H1 (cell line): ENCODE results near the gene LRRK1. TPM values are rescaled to one million over a fixed set of nuclear protein-coding genes. Genes with fewer than 3 reads are reported as not detected.
A peak's percentile ranks its signal among the peaks of the same experiment; 100 is the strongest.

Source experiments
- CTCF ChIA-PET: fragments of 300-600 bp; sonication (Branson Sonifier 250); formaldehyde crosslinking; loops from one replicate; lab custom pipeline; 2021; ENCODE audit not compliant: partially characterized antibody; lab: Charles Lee
- POLR2A ChIA-PET: fragments of 300-600 bp; sonication (Branson Sonifier 250); formaldehyde crosslinking; loops from one replicate; lab custom pipeline; 2021; ENCODE audit warnings: inconsistent platforms; ENCODE audit not compliant: partially characterized antibody; lab: Charles Lee
- DNase-seq, 2 experiments: peaks; one replicate each; pipeline versions ENCODE4 v3.0.0 to v3.0.0-alpha.2; 2010 to 2022; ENCODE audit warnings: low spot score in 2 of 2, low read depth in 1 of 2, mixed read lengths in 1 of 2
- FAIRE-seq: peaks from 2 replicates; lab custom pipeline; 2011; peaks lifted over from hg19 to GRCh38; lab: Jason Lieb, UNC
- H2AFZ ChIP-seq: 2 replicates; pipeline ENCODE4 v1.8.1; 2012; ENCODE audit warnings: low read length, inconsistent platforms
- H2AK5ac ChIP-seq: 2 replicates; pipeline ENCODE4 v1.6.1; 2013; ENCODE audit warnings: low read depth, low read length
- H2BK120ac ChIP-seq: replicated peaks from 2 replicates; pipeline ENCODE3; 2013; ENCODE audit warnings: low read depth, low read length, inconsistent platforms
- H2BK12ac ChIP-seq: 2 replicates; pipeline ENCODE4 v1.6.1; 2013; ENCODE audit warnings: low read depth, low read length
- H2BK15ac ChIP-seq: 2 replicates; pipeline ENCODE4 v1.6.1; 2013; ENCODE audit warnings: low read length
- H2BK20ac ChIP-seq: 2 replicates; pipeline ENCODE4 v1.6.1; 2013; ENCODE audit warnings: low read length
- H2BK5ac ChIP-seq: 2 replicates; pipeline ENCODE4 v1.6.1; 2013; ENCODE audit warnings: low read depth, low read length
- H3K14ac ChIP-seq: 2 replicates; pipeline ENCODE4 v1.6.1; 2013; ENCODE audit warnings: inconsistent platforms; ENCODE audit not compliant: insufficient read length
- H3K18ac ChIP-seq: 2 replicates; pipeline ENCODE4 v1.6.1; 2013; ENCODE audit warnings: low read length; ENCODE audit errors: extremely low read depth
- H3K23ac ChIP-seq: 2 replicates; pipeline ENCODE4 v1.6.1; 2013; ENCODE audit warnings: inconsistent platforms; ENCODE audit not compliant: insufficient read length
- H3K23me2 ChIP-seq: 2 replicates; pipeline ENCODE4 v1.6.1; 2013; ENCODE audit warnings: low read depth, low read length
- H3K27ac ChIP-seq: 2 replicates; pipeline ENCODE4 v1.6.1; 2011; ENCODE audit warnings: low read depth, low read length, inconsistent platforms
- H3K27me3 ChIP-seq, 4 experiments: replicated peaks in 1 of 4; 1 replicate in 1 of 4; 2 replicates in 3 of 4; pipeline versions ENCODE4 v1.6.1 to v1.8.1; 2011 to 2013; ENCODE audit warnings: low read length in 3 of 4, mild to moderate bottlenecking in 3 of 4, inconsistent platforms in 2 of 4, mixed read lengths in 2 of 4, moderate library complexity in 1 of 4; ENCODE audit not compliant: control insufficient read depth in 3 of 4, insufficient read depth in 3 of 4; ENCODE audit errors: extremely low read depth in 1 of 4
- H3K36me3 ChIP-seq, 4 experiments: 2 replicates each; pipeline versions ENCODE4 v1.6.1 to v1.8.1; 2011 to 2013; ENCODE audit warnings: mild to moderate bottlenecking in 4 of 4, low read length in 3 of 4, moderate library complexity in 2 of 4, control low read depth in 1 of 4, inconsistent platforms in 1 of 4; ENCODE audit not compliant: insufficient read depth in 4 of 4, control insufficient read depth in 2 of 4
- H3K4ac ChIP-seq: replicated peaks from 2 replicates; pipeline ENCODE3; 2013; ENCODE audit warnings: low read length, low read depth, mixed read lengths, inconsistent platforms; ENCODE audit not compliant: insufficient read length
- H3K4me1 ChIP-seq, 4 experiments: replicated peaks in 1 of 4; 1 replicate in 1 of 4; 2 replicates in 3 of 4; pipeline versions ENCODE4 v1.6.1 to v1.8.1; 2011 to 2013; ENCODE audit warnings: low read length in 3 of 4, inconsistent platforms in 2 of 4, mixed read lengths in 1 of 4; ENCODE audit not compliant: insufficient read depth in 4 of 4, control insufficient read depth in 3 of 4
- H3K4me2 ChIP-seq, 2 experiments: 2 replicates each; pipeline versions ENCODE4 v1.6.1 to v1.8.1; 2011 to 2013; ENCODE audit warnings: low read depth in 2 of 2, low read length in 2 of 2, control low read depth in 1 of 2, inconsistent platforms in 1 of 2, mild to moderate bottlenecking in 1 of 2; ENCODE audit not compliant: insufficient read depth in 1 of 2
- H3K4me3 ChIP-seq, 4 experiments: fragments of 200-600, 300-600 bp in 1 of 4; sonication (generic), shearing (Covaris generic), sonication (Bioruptor Twin) in 1 of 4; 2 replicates each; pipeline versions ENCODE4 v1.5.1 to v1.8.1; 2011 to 2016; ENCODE audit warnings: low read length in 4 of 4, low read depth in 3 of 4, control low read depth in 2 of 4, inconsistent platforms in 2 of 4, mild to moderate bottlenecking in 2 of 4, mixed read lengths in 1 of 4, moderate library complexity in 1 of 4; ENCODE audit not compliant: insufficient read depth in 2 of 4; ENCODE audit errors: extremely low read depth in 1 of 4
- H3K56ac ChIP-seq: replicated peaks from 2 replicates; pipeline ENCODE3; 2013; ENCODE audit warnings: low read depth, mild to moderate bottlenecking, mixed read lengths, low read length, inconsistent platforms; ENCODE audit not compliant: insufficient read length
- H3K79me1 ChIP-seq: 2 replicates; pipeline ENCODE4 v1.6.1; 2013; ENCODE audit warnings: low read depth, low read length, control low read depth
- H3K79me2 ChIP-seq, 2 experiments: 2 replicates each; pipeline versions ENCODE4 v1.6.1 to v1.8.1; 2012 to 2013; ENCODE audit warnings: low read length in 2 of 2, mild to moderate bottlenecking in 2 of 2, inconsistent platforms in 1 of 2; ENCODE audit not compliant: insufficient read depth in 2 of 2, control insufficient read depth in 1 of 2
- H3K9ac ChIP-seq, 4 experiments: replicated peaks in 1 of 4; 1 replicate in 1 of 4; 2 replicates in 3 of 4; pipeline versions ENCODE4 v1.6.1 to v1.8.1; 2011 to 2013; ENCODE audit warnings: low read depth in 3 of 4, low read length in 3 of 4, control low read depth in 2 of 4, mild to moderate bottlenecking in 2 of 4, moderate library complexity in 2 of 4, inconsistent platforms in 1 of 4; ENCODE audit errors: extremely low read depth in 1 of 4
- H3K9me3 ChIP-seq, 2 experiments: 2 replicates each; pipeline versions ENCODE4 v1.6.1 to v1.8.1; 2012 to 2013; ENCODE audit warnings: mild to moderate bottlenecking in 2 of 2, moderate library complexity in 2 of 2, control low read depth in 1 of 2, inconsistent platforms in 1 of 2, low read depth in 1 of 2, low read length in 1 of 2, mixed read lengths in 1 of 2; ENCODE audit not compliant: insufficient read depth in 2 of 2
- H4K20me1 ChIP-seq, 2 experiments: replicated peaks in 1 of 2; 2 replicates each; pipeline versions ENCODE3 to v1.8.1; 2011 to 2013; ENCODE audit warnings: inconsistent platforms in 2 of 2, low read length in 2 of 2, mild to moderate bottlenecking in 1 of 2; ENCODE audit not compliant: insufficient read depth in 2 of 2, control insufficient read depth in 1 of 2
- H4K5ac ChIP-seq: 2 replicates; pipeline ENCODE4 v1.6.1; 2013; ENCODE audit warnings: low read length, low read depth, mixed read lengths, inconsistent platforms; ENCODE audit not compliant: insufficient read length
- H4K8ac ChIP-seq: 2 replicates; pipeline ENCODE4 v1.8.0; 2013; ENCODE audit warnings: mild to moderate bottlenecking, moderate library complexity, low read length, inconsistent platforms; ENCODE audit not compliant: insufficient read depth; ENCODE audit errors: extremely low read depth
- H4K91ac ChIP-seq: replicated peaks from 2 replicates; pipeline ENCODE3; 2013; ENCODE audit warnings: low read length, mixed read lengths, inconsistent platforms; ENCODE audit not compliant: insufficient read length
- TAF1 ChIP-seq: IDR thresholded peaks from 2 replicates; pipeline ENCODE4 v1.6.1; 2011; ENCODE audit warnings: mild to moderate bottlenecking, low read depth, low read length
- TBP ChIP-seq: IDR thresholded peaks from 2 replicates; pipeline ENCODE4 v1.6.1; 2011; ENCODE audit warnings: low read depth, low read length, improper control_type of control experiment
- WGBS, 2 experiments: shearing (Covaris generic) in 1 of 2; methylation state at CpG; one replicate each; pipeline versions ENCODE4 v1.1.6 to v1.1.7; 2013 to 2015; ENCODE audit warnings: low lambda C conversion rate in 2 of 2, mixed read lengths in 2 of 2, inconsistent platforms in 1 of 2, low coverage in 1 of 2, missing lambda C conversion rate in 1 of 2; ENCODE audit not compliant: insufficient replicate concordance in 2 of 2, insufficient coverage in 1 of 2, insufficient read length in 1 of 2; ENCODE audit errors: extremely low coverage in 1 of 2, missing lambda C conversion rate in 1 of 2; 5-methylcytosine and 5-hydroxymethylcytosine counted together
- polyA plus RNA-seq, 7 experiments: library from polyadenylated mRNA; depleted of rRNA in 3 of 7; stranded (reverse) in 5 of 7; unstranded in 2 of 7; fragments of >200 nt in 5 of 7; fragments of 200-250 nt in 2 of 7; gene quantifications; 1 replicate in 5 of 7; 2 replicates in 1 of 7; 4 replicates in 1 of 7; pipeline versions ENCODE4 v1.2.1 to v1.2.3, GENCODE V29; 2011 to 2013; ENCODE audit warnings: missing spikeins in 2 of 7, mixed read lengths in 2 of 7
- total RNA-seq: library from RNA; stranded (reverse); fragmentation: NEBNext Ultra II Directional; extraction: Animal tissue kit (Norgen Biotek cat#: 25700); gene quantifications from 2 replicates; pipeline ENCODE4 v1.2.1, GENCODE V29; 2021

Gene LRRK1
- total and polyA plus RNA-seq, 2 of the 8 experiments (the other 6 are each of a cell fraction or from before 2014, with no cell fraction given), result 1.2 to 3.6 TPM

GRCh38 chr15:100932676-100933348 is 13.7 kb downstream of the LRRK1 start:
- no peaks in the 10 kb centered on the region for H3K9me3 ChIP-seq
- WGBS, 2 experiments, result 62% methylated on average over 7 of the region's 7 CpGs; no CpG with 5 or more reads in 1 of the 2 experiments
- no peak overlapping the region for H2BK15ac ChIP-seq
- no peaks in the 10 kb centered on the region for H3K23me2 ChIP-seq
- H4K20me1 ChIP-seq, result no peaks in the 10 kb centered on the region
- no peak overlapping the region for H3K4me3 ChIP-seq
- H2BK20ac ChIP-seq, result no peak overlapping the region
- 0 out of 4 replicates have a peak overlapping the region, but pooled peaks of 1 of the 2 experiments have one; percentile 2 for H3K4me2 ChIP-seq
- H3K79me2 ChIP-seq, result no peaks in the 10 kb centered on the region
- H4K5ac ChIP-seq, result no peak overlapping the region
- H4K8ac ChIP-seq, result no peak overlapping the region
- no peaks in the 10 kb centered on the region for H3K36me3 ChIP-seq
- DNase-seq (no peak), FAIRE-seq (no peak)
- H3K14ac ChIP-seq, result no peak overlapping the region
- no peak overlapping the region for H2AK5ac ChIP-seq
- H3K4me1 ChIP-seq, result peaks cover 0 to 12% (median 6%) of the 10 kb centered on the region in 4 experiments; a peak in 5 of 7 replicates
- H3K18ac ChIP-seq, result no peak overlapping the region; the same call in 1 of the 2 replicates
- H2BK5ac ChIP-seq, result no peak overlapping the region
- CTCF ChIA-PET, result interaction anchor here (0.6 to 2.0 kb wide), 3 partner anchors 11 to 336 kb away, joined by 3 to 15 read pairs (median 5); partner anchors contain the start of gene LRRK1
- H3K79me1 ChIP-seq, result no peaks in the 10 kb centered on the region; the same call in 1 of the 2 replicates
- no peak overlapping the region for H3K9ac ChIP-seq
- H3K4ac ChIP-seq, result no peak overlapping the region
- no peak overlapping the region for H3K27ac ChIP-seq
- H3K56ac ChIP-seq, result no peak overlapping the region
- POLR2A ChIA-PET, result no interaction called here
- H3K27me3 ChIP-seq, result no peaks in the 10 kb centered on the region
- no peak overlapping the region for H2BK120ac ChIP-seq
- no peak overlapping the region for H2BK12ac ChIP-seq
- H4K91ac ChIP-seq, result no peak overlapping the region
- TF ChIP-seq TAF1, result no peak
- TF ChIP-seq TBP, result no peak
- no peak overlapping the region for H2AFZ ChIP-seq
- H3K23ac ChIP-seq, result no peak overlapping the region
